ENCODE measurements around the gene HADHB. TPM values are rescaled to one million over a fixed set of nuclear protein-coding genes. Genes with fewer than 3 reads are reported as not detected.
"Not testable (repeated sequence)": the region's sequence is repeated elsewhere in the genome, so short reads cannot be mapped to it uniquely, and the experiment has no call there.

HADHB gene
- total RNA-seq, 4 donors from 2014 or later = 57.6 to 150 (median 85.1) TPM

DNA sequence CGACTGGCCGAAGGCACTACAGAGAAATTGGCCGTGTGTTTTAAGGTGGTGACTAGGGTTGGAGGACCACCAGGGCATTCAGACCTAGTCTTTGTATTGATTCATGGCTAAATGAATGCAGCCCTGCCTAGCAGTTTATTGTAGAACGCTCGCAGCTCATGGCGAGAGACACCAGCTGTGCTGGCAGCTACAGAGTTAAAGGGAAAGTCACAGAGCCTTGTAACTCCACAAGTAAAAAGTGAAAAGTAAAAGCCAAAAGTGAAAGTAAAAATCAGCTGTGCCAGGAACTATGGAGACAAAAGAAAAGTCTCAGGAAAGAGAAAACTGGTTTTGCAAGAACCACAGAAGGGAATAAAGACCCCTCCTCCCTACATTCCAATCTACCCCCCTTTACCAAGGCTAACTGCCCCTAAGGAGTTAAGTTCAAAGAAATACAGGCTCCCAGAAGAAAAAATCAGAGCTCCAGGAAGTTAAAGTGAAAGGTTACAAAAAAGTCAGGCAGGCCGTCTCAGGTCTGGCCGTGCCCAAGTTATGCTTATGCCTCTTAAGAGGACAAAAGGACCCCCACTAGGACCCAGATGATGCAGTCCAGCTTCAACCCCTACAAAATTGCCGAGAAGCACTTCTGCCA lies 54.8 kb downstream of the HADHB start:
- TF ChIP-seq, protein P1, sequence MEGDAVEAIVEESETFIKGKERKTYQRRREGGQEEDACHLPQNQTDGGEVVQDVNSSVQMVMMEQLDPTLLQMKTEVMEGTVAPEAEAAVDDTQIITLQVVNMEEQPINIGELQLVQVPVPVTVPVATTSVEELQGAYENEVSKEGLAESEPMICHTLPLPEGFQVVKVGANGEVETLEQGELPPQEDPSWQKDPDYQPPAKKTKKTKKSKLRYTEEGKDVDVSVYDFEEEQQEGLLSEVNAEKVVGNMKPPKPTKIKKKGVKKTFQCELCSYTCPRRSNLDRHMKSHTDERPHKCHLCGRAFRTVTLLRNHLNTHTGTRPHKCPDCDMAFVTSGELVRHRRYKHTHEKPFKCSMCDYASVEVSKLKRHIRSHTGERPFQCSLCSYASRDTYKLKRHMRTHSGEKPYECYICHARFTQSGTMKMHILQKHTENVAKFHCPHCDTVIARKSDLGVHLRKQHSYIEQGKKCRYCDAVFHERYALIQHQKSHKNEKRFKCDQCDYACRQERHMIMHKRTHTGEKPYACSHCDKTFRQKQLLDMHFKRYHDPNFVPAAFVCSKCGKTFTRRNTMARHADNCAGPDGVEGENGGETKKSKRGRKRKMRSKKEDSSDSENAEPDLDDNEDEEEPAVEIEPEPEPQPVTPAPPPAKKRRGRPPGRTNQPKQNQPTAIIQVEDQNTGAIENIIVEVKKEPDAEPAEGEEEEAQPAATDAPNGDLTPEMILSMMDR (IDR thresholded peaks at IDR 0.05) = peak in 1 of 6 experiments; percentile 1
- no peak for TF ChIP-seq POLR2A (IDR thresholded peaks at IDR 0.05)
- H3K27me3 ChIP-seq = no peaks in the 10 kb centered on the region
- no peaks in the 10 kb centered on the region for H3K9me3 ChIP-seq
- H3K27ac ChIP-seq = peak overlapping the region; percentile 86 to 95 (median 92)
- intact Hi-C loops (cut with DNase I) = loop anchor here (10.0 kb wide), 1 partner anchor 55 kb away; the partner anchor contains the start of genes HADHA and HADHB
- peak overlapping the region; percentile 33 to 74 (median 57) for H3K4me3 ChIP-seq
- peaks cover 22 to 75% (median 27%) of the 10 kb centered on the region in 3 donors for H3K4me1 ChIP-seq
- WGBS, 2 donors = 1 to 2% methylated on average over 9 of the region's 9 CpGs
- no peak for DNase-seq
- H3K36me3 ChIP-seq = no peaks in the 10 kb centered on the region

DNA sequence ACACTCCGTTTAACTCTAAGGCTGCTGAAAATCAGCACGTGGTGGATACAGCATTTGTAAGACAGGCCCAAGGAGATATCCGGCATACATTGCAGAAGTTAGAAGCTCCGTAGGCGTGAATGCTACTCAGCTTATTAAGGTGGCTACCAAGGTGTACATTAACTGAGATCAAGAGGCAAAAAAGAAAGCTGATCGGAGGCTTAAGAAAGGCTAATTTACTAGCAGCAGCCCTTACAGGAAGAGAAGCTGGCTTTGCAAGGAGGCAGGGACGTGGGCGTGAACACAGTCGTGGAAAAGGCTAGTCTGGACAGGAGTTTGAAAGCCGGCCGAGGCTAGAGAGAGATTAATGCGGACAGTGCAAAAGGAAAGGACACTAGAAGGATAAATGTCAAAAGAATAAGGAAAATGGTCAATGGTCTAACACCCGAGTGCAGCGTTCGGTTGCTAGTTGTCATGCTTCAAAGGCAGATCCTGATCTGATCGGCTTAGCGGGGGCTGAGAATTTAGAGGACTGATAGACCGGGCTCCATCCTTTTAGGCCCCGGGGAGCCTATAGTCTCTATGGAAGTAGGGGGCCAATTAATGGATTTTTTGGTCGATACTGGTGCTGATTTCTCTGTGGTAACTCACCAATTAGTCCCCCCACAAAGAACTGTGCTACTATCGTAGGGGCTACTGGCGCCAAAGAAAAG lies 55.6 kb downstream of the HADHB start:
- H3K27me3 ChIP-seq = no peaks in the 10 kb centered on the region
- TF ChIP-seq POLR2A (IDR thresholded peaks at IDR 0.05) = no peak
- TF ChIP-seq, protein P1 (IDR thresholded peaks at IDR 0.05) = no peak
- intact Hi-C loops (cut with DNase I) = loop anchor here (10.0 kb wide), 1 partner anchor 56 kb away; the partner anchor contains the start of genes HADHA and HADHB
- 18 to 33% methylated on average over 22 of the region's 22 CpGs for WGBS, 2 donors
- H3K4me3 ChIP-seq = peak overlapping the region; percentile 33 to 74 (median 57)
- no peak for DNase-seq
- peak overlapping the region; percentile 86 to 95 (median 92) for H3K27ac ChIP-seq
- H3K36me3 ChIP-seq = no peaks in the 10 kb centered on the region
- peaks cover 22 to 83% (median 27%) of the 10 kb centered on the region in 3 donors for H3K4me1 ChIP-seq
- no peaks in the 10 kb centered on the region for H3K9me3 ChIP-seq

DNA sequence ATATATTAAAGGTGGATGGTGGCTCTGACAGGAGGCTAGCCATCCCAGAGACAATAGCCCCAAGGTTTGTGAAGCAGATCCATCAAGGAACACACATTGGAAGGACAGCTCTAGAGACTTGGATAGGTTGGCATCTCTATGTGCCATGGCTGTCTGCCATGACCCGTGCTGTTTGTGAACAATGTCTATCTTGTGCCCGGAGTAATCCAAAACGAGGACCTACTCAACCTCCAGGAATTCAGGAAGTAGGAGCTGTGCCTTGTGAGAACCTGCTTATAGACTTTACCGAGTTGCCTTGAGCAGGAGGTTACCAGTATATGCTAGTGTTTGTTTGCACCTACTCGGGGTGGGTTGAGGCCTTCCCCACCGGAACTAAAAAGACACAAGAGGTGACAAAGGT lies 58.1 kb downstream of the HADHB start:
- no peaks in the 10 kb centered on the region for H3K36me3 ChIP-seq
- H3K9me3 ChIP-seq = no peaks in the 10 kb centered on the region
- TF ChIP-seq, protein P1 (IDR thresholded peaks at IDR 0.05) = no peak
- TF ChIP-seq POLR2A (IDR thresholded peaks at IDR 0.05) = no peak
- 46 to 69% methylated on average over 3 to 5 of the region's 6 CpGs for WGBS, 2 donors
- intact Hi-C loops (cut with DNase I) = loop anchor here (10.0 kb wide), 1 partner anchor 58 kb away; the partner anchor contains the start of genes HADHA and HADHB
- H3K4me3 ChIP-seq = no peak overlapping the region
- no peak overlapping the region for H3K27ac ChIP-seq
- H3K27me3 ChIP-seq = no peaks in the 10 kb centered on the region
- DNase-seq = no peak
- peaks cover 26 to 84% (median 27%) of the 10 kb centered on the region in 3 donors for H3K4me1 ChIP-seq

DNA sequence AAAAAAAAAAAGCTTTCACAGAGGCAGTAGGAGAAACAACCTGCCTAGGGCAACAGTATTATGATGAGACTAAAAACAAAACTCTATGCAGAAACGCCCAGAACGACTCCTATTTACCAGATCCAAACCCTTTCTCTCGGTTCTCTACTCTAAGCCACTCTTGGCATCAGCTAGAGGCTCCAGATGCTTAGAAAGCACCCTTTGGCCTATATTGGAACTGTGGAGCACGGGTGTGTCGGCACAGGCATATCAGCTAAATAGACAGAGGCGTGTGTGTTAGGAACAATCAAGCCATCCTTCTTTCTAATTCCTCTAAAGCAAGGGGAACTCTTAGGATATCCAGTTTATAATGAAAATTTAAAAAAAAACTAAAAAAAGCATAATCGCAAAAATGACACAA lies 60.4 kb downstream of the HADHB start:
- intact Hi-C loops (cut with DNase I) = loop anchor here (10.0 kb wide), 1 partner anchor 60 kb away; the partner anchor contains the start of genes HADHA and HADHB

More for the DNA sequence above, 60.4 kb downstream of the HADHB start:
- H3K36me3 ChIP-seq, H3K9me3 ChIP-seq, H3K4me3 ChIP-seq, DNase-seq: not testable (repeated sequence)
- H3K27ac ChIP-seq = peak overlapping the region in 1 of 4 donors; percentile 38
- peaks cover 0 to 11% (median 0%) of the 10 kb centered on the region in 4 donors for H3K27me3 ChIP-seq
- 19 to 37% methylated on average over 7 of the region's 7 CpGs for WGBS, 2 donors
- H3K4me1 ChIP-seq = peaks cover 15 to 61% (median 18%) of the 10 kb centered on the region in 3 donors
- TF ChIP-seq, protein P1 (IDR thresholded peaks at IDR 0.05) = peak in 2 of 6 experiments; percentile 6 to 11

Measured in esophagus squamous epithelium (tissue), 5 donors.